ENCODE measurements around the gene EVPLL. TPM values are rescaled to one million over a fixed set of nuclear protein-coding genes. Genes with fewer than 3 reads are reported as not detected.

The EVPLL gene
- total RNA-seq = 1.4 and 2.3 TPM in 2 replicates

DNA sequence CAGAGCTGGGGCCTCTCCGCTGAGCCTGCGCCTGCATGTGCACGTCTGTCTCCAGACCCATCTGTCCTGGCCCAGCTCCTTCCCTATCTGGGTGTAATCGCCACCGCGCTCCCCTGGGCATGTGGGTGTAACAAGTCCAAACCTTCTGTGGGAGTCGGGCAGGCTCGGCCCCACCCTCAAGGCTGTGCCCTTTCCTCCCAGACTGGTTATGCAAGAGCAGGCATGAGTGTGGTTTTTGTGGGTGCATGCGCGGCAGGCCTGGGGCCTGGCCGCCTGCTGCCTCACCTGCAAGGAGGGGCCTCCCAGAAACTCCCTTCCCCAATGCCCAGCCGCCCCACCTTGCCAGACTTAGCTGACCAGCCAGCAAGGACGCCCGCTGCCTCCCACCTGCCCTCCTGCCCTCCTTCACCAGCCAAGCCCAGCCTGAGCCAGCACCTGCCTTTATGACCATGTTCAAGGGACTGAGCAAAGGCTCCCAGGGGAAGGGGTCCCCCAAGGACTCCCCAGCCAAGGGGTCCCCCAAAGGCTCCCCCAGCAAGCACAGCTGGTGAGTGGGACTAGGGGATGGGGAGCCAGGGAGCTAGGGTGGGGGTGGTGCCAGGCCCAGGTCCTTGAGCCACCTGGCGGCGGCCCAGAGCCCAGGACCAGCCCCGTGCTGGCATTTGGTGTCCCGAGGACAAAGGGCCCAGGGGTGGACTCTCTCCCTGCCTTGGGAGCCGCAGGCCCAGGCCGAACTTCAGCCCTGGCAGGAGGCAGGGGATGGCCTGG, at the start of gene EVPLL:
EVPLL (plus strand) TSS at position 342 of the 768 bp plus-strand sequence. CDS start 3,160 bp downstream, outside the sequence.

GRCh38 chr17:18363101-18364049, 14.2 kb upstream of the EVPLL start, which contains the start of gene SHMT1:
Gene SHMT1 (minus strand): TSS chr17:18363550. CDS start chr17:18355981, 7,569 bp downstream.

Other genes starting within 250 kb of the EVPLL start
- 123 and 127 TPM in 2 replicates for gene ALKBH5, start 193.9 kb upstream of the EVPLL start, total RNA-seq
- 16.1 and 31.9 TPM in 2 replicates for gene LLGL1, start 152.1 kb upstream of the EVPLL start, total RNA-seq
- gene FLII, start 119.0 kb upstream of the EVPLL start, total RNA-seq = 383 and 510 TPM in 2 replicates
- 13.8 and 16.1 TPM in 2 replicates for gene MIEF2, start 117.1 kb upstream of the EVPLL start, total RNA-seq
- 19.1 and 22.8 TPM in 2 replicates for gene TOP3A, start 62.8 kb upstream of the EVPLL start, total RNA-seq
- gene SMCR8, start 62.5 kb upstream of the EVPLL start, total RNA-seq = 19.5 and 37.1 TPM in 2 replicates
- gene SHMT1, start 14.2 kb upstream of the EVPLL start, total RNA-seq = 8.5 and 11.7 TPM in 2 replicates
- under 0.01 and 0.21 TPM in 2 replicates for gene LGALS9C, start 99.0 kb downstream of the EVPLL start, total RNA-seq